OCI-LY1 (cell line): ENCODE data around the gene PARD3B.

ENCODE experiments used
- H2AFZ ChIP-seq: fragments of 200-600 bp; sonication (generic), shearing (Covaris generic); 2 replicates; pipeline ENCODE4 v1.6.0; 2014; ENCODE audit warnings: antibody characterized with exemption, mild to moderate bottlenecking, low read length
- H3F3A ChIP-seq: fragments of 200-600 bp; sonication (generic), shearing (Covaris generic); 2 replicates; pipeline ENCODE4 v1.6.0; 2014; ENCODE audit warnings: mild to moderate bottlenecking, antibody characterized with exemption, low read length, moderate library complexity; ENCODE audit not compliant: insufficient read depth
- H3K27ac ChIP-seq: fragments of 200-600 bp; sonication (generic); 2 replicates; pipeline ENCODE4 v1.5.1; 2014; ENCODE audit warnings: low read length, mixed run types, mild to moderate bottlenecking, low read depth; ENCODE audit not compliant: poor library complexity, severe bottlenecking
- H3K27me3 ChIP-seq: fragments of 200-600 bp; sonication (generic); 2 replicates; pipeline ENCODE4 v1.6.0; 2014; ENCODE audit warnings: antibody characterized with exemption, mild to moderate bottlenecking, low read length, moderate library complexity; ENCODE audit not compliant: insufficient read depth
- H3K36me3 ChIP-seq: fragments of 200-600 bp; sonication (generic); 2 replicates; pipeline ENCODE4 v1.6.1; 2014; ENCODE audit warnings: mild to moderate bottlenecking, antibody characterized with exemption, low read length, moderate library complexity, mixed read lengths; ENCODE audit not compliant: insufficient read depth
- H3K4me1 ChIP-seq: fragments of 200-600 bp; sonication (generic); 2 replicates; pipeline ENCODE4 v1.5.1; 2014; ENCODE audit warnings: mild to moderate bottlenecking, low read length, moderate library complexity; ENCODE audit not compliant: insufficient read depth, severe bottlenecking
- H3K4me2 ChIP-seq: fragments of 200-600 bp; sonication (generic), shearing (Covaris generic); 2 replicates; pipeline ENCODE4 v1.6.1; 2014; ENCODE audit warnings: low read length
- H3K4me3 ChIP-seq: fragments of 200-600 bp; sonication (generic); 2 replicates; pipeline ENCODE4 v1.5.1; 2014; ENCODE audit warnings: low read length, low read depth, mild to moderate bottlenecking, mixed read lengths; ENCODE audit not compliant: poor library complexity, severe bottlenecking
- H3K79me2 ChIP-seq: fragments of 200-600 bp; shearing (Covaris generic); 2 replicates; pipeline ENCODE4 v1.6.1; 2016; ENCODE audit warnings: mixed run types, low read length, mixed read lengths; ENCODE audit not compliant: insufficient read depth
- H3K9ac ChIP-seq: fragments of 200-600 bp; sonication (generic), shearing (Covaris generic); 2 replicates; pipeline ENCODE4 v1.6.1; 2014; ENCODE audit warnings: mild to moderate bottlenecking, low read length, mixed read lengths
- H3K9me2 ChIP-seq: fragments of 200-600 bp; sonication (generic), shearing (Covaris generic); 2 replicates; pipeline ENCODE4 v1.6.1; 2014; ENCODE audit warnings: low read depth, mild to moderate bottlenecking, low read length, mixed read lengths
- H3K9me3 ChIP-seq: fragments of 200-600 bp; shearing (Covaris generic); 2 replicates; pipeline ENCODE4 v1.6.1; 2014; ENCODE audit warnings: low read length, mixed read lengths
- H4K20me1 ChIP-seq: fragments of 200-600 bp; sonication (generic), shearing (Covaris generic); 2 replicates; pipeline ENCODE4 v1.6.0; 2016; ENCODE audit warnings: mild to moderate bottlenecking, low read length; ENCODE audit not compliant: insufficient read depth
- CTCF ChIP-seq: fragments of 200-600 bp; sonication (generic), shearing (Covaris generic); IDR thresholded peaks from 2 replicates; pipeline ENCODE4 v1.5.1; 2017; ENCODE audit warnings: mild to moderate bottlenecking, antibody characterized with exemption, low read length, moderate library complexity, mixed read lengths
- EZH2 ChIP-seq: fragments of 200-600 bp; sonication (generic), shearing (Covaris generic); IDR thresholded peaks from 2 replicates; pipeline ENCODE4 v1.8.0; 2017; ENCODE audit warnings: borderline replicate concordance, mixed run types, mild to moderate bottlenecking, antibody characterized with exemption, low read length, moderate library complexity, mixed read lengths

The PARD3B gene

GRCh38 chr2:204581946-204582345 lies 36.7 kb downstream of the PARD3B start:
- no peak overlapping the region for H3K9ac ChIP-seq
- no peaks in the 10 kb centered on the region for H3K79me2 ChIP-seq
- no peaks in the 10 kb centered on the region for H3F3A ChIP-seq
- H3K9me2 ChIP-seq = no peaks in the 10 kb centered on the region
- H3K4me1 ChIP-seq = no peaks in the 10 kb centered on the region
- H2AFZ ChIP-seq = no peak overlapping the region
- no peaks in the 10 kb centered on the region for H3K36me3 ChIP-seq
- H3K4me2 ChIP-seq = no peak overlapping the region
- no peaks in the 10 kb centered on the region for H3K27me3 ChIP-seq
- H4K20me1 ChIP-seq = no peaks in the 10 kb centered on the region
- TF ChIP-seq EZH2 = no peak
- no peak for TF ChIP-seq CTCF
- H3K27ac ChIP-seq = no peak overlapping the region
- no peaks in the 10 kb centered on the region for H3K9me3 ChIP-seq
- H3K4me3 ChIP-seq = no peak overlapping the region

- no peaks in the 10 kb centered on the region for H3K79me2 ChIP-seq
- H3K4me3 ChIP-seq = no peak overlapping the region
- H3K4me2 ChIP-seq = no peak overlapping the region
- no peaks in the 10 kb centered on the region for H3K36me3 ChIP-seq
- no peaks in the 10 kb centered on the region for H3K4me1 ChIP-seq
- no peak overlapping the region for H2AFZ ChIP-seq
- no peaks in the 10 kb centered on the region for H3K9me3 ChIP-seq
- H4K20me1 ChIP-seq = no peaks in the 10 kb centered on the region
- no peaks in the 10 kb centered on the region for H3K9me2 ChIP-seq
- H3F3A ChIP-seq = no peaks in the 10 kb centered on the region
- no peak for TF ChIP-seq CTCF
- no peak for TF ChIP-seq EZH2
- no peaks in the 10 kb centered on the region for H3K27me3 ChIP-seq
- no peak overlapping the region for H3K27ac ChIP-seq
- H3K9ac ChIP-seq = no peak overlapping the region
Measured at GRCh38 chr2:204583773-204584172, 38.5 kb downstream of the PARD3B start.

GRCh38 chr2:204585930-204586329 lies 40.7 kb downstream of the PARD3B start:
- TF ChIP-seq EZH2 (no peak), CTCF (no peak)
- H4K20me1 ChIP-seq = no peaks in the 10 kb centered on the region
- no peak overlapping the region for H3K9ac ChIP-seq
- no peaks in the 10 kb centered on the region for H3K79me2 ChIP-seq
- no peaks in the 10 kb centered on the region for H3K9me2 ChIP-seq
- H3K27me3 ChIP-seq = no peaks in the 10 kb centered on the region
- H3K27ac ChIP-seq = no peak overlapping the region
- no peak overlapping the region for H3K4me3 ChIP-seq
- no peak overlapping the region for H3K4me2 ChIP-seq
- H3K4me1 ChIP-seq = no peaks in the 10 kb centered on the region
- H3K36me3 ChIP-seq = no peaks in the 10 kb centered on the region
- H3K9me3 ChIP-seq = no peaks in the 10 kb centered on the region
- no peaks in the 10 kb centered on the region for H3F3A ChIP-seq
- no peak overlapping the region for H2AFZ ChIP-seq
